ENCODE data around the gene SETD3. TPM values are rescaled to one million over a fixed set of nuclear protein-coding genes. Genes with fewer than 3 reads are reported as not detected.

The SETD3 gene
- polyA plus RNA-seq, 1 donor (not counting 4 experiments of a cell fraction or from before 2014, with no cell fraction given) = 48.1 TPM

DNA sequence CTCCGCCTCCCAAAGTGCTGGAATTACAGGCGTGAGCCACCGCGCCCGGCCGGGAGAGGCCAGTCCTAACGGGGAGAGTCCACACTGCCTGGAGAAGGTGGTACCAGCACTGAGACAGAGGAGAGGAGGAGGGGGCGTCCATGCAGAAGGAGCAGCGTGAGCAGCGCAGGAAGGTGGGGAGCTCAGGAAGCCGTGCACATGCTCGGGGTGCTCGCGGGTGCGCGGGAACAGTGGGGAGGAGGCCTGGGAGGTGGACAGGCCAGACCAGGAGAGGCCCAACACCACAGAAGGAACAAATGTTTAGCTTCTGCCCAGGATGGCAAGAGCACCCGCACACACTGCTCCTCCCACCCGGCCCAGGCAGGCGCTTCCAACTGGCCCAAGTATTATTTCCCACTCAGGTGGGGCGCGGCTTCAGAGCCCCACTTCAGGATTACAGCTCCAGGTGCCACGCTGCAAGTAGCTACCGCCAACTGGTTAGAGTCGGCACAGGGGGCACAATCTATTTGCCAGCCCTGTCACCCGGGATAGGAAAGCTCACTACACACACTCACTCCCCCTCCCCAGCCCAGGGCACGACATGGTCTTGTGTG is 127.9 kb downstream of the SETD3 start:
- Histone ChIP-seq H3K4me2 (ENCODE audit: control insufficient read depth, extremely low read depth, insufficient read depth, low read depth, low read length) (no peak overlapping the region), H3K9me3 (ENCODE audit: control insufficient read depth, low read depth, low read length) (no peaks in the 10 kb centered on the region), H3K36me3 (ENCODE audit: control insufficient read depth in 2 of 2, extremely low read depth in 1 of 2, insufficient read depth in 2 of 2, low read length in 2 of 2) (no peaks in the 10 kb centered on the region), H3K4me1 (ENCODE audit: control insufficient read depth, extremely low read depth, insufficient read depth, low read length) (no peaks in the 10 kb centered on the region), H3K9me1 (ENCODE audit: control insufficient read depth, extremely low read depth, insufficient read depth, low read length) (no peaks in the 10 kb centered on the region), H3K27me3 (ENCODE audit: control insufficient read depth, extremely low read depth, insufficient read depth, low read length) (peaks cover 2% of the 10 kb centered on the region), H3K79me2 (ENCODE audit: control insufficient read depth, insufficient read depth, low read length) (no peaks in the 10 kb centered on the region), H4K20me1 (ENCODE audit: control insufficient read depth, extremely low read depth, insufficient read depth, low read length) (no peaks in the 10 kb centered on the region), H3K9ac (ENCODE audit: control insufficient read depth, extremely low read depth, insufficient read depth, low read length) (no peak overlapping the region), H2AFZ (ENCODE audit: control insufficient read depth, low read length) (no peak overlapping the region), H3K27ac (ENCODE audit: control insufficient read depth, insufficient read depth, low read length) (no peak overlapping the region), H3K4me3 (ENCODE audit: control insufficient read depth in 2 of 3, extremely low read depth in 1 of 3, insufficient read depth in 2 of 3, low read depth in 1 of 3, low read length in 3 of 3) (no peak overlapping the region)
- dilution Hi-C loops (cut with MboI; ENCODE audit: extremely low pct_ligation_motif_present, low sequenced_read_pairs) = no loop called here
- TF ChIP-seq, protein P1, sequence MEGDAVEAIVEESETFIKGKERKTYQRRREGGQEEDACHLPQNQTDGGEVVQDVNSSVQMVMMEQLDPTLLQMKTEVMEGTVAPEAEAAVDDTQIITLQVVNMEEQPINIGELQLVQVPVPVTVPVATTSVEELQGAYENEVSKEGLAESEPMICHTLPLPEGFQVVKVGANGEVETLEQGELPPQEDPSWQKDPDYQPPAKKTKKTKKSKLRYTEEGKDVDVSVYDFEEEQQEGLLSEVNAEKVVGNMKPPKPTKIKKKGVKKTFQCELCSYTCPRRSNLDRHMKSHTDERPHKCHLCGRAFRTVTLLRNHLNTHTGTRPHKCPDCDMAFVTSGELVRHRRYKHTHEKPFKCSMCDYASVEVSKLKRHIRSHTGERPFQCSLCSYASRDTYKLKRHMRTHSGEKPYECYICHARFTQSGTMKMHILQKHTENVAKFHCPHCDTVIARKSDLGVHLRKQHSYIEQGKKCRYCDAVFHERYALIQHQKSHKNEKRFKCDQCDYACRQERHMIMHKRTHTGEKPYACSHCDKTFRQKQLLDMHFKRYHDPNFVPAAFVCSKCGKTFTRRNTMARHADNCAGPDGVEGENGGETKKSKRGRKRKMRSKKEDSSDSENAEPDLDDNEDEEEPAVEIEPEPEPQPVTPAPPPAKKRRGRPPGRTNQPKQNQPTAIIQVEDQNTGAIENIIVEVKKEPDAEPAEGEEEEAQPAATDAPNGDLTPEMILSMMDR (optimal IDR thresholded peaks at IDR 0.05 in 1 of 3, IDR thresholded peaks at IDR 0.05 in 1 of 3, conservative IDR thresholded peaks at IDR 0.05 in 1 of 3; ENCODE audit: extremely low read depth in 1 of 3, insufficient read depth in 2 of 3, low read length in 3 of 3) = no peak
- TF ChIP-seq EZH2 (IDR thresholded peaks at IDR 0.05; ENCODE audit: low read length) = no peak
- DNase-seq (ENCODE audit: low read depth, low spot score) (no peak), FAIRE-seq (no peak)

DNA sequence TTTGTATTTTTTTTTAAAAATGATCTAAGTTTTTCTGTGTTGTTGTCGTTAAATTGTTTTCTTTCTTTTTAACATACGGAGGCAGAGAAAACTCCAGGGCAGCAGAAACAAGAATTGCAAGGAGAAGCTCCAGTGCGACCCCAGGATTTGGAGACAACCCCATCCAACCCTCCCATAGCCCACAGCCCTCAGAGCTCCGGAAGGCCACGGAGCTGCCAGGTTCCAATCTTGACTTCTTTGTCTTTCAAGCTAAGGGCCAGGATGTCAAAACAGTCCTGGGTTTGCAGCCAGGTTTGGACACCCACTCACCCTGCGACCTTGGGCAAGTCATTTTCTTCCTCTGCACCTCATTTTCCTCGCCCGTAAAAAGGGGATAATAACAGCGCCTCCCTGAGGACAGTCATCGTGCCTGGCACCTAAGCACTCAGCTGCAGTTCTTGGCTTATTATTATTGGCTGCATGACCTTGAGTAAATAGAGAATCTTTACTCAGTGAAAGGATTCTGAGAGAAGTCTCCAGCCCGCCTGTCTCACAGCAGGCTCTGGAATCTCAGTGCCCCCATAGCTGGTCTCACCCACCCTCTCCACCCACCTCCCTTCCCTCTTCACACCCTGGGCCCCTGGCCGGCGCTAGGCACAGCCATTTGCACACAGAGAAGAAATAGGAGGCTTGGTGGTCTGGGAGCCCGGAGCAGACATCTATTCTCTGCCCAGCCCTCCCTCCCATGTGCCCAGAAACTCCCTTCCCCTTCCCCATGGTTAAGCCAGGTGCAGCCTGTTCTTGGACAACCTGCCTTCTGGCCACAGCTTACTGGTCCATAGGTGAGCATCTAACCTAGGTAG is 129.3 kb downstream of the SETD3 start:
- no peaks in the 10 kb centered on the region for H3K36me3 ChIP-seq (ENCODE audit: control insufficient read depth in 2 of 2, extremely low read depth in 1 of 2, insufficient read depth in 2 of 2, low read length in 2 of 2)
- TF ChIP-seq EZH2 (IDR thresholded peaks at IDR 0.05; ENCODE audit: low read length) = no peak
- TF ChIP-seq, protein P1 (optimal IDR thresholded peaks at IDR 0.05 in 1 of 3, IDR thresholded peaks at IDR 0.05 in 1 of 3, conservative IDR thresholded peaks at IDR 0.05 in 1 of 3; ENCODE audit: extremely low read depth in 1 of 3, insufficient read depth in 2 of 3, low read length in 3 of 3) = peak in 1 of 3 experiments; percentile 19
- H3K79me2 ChIP-seq (ENCODE audit: control insufficient read depth, insufficient read depth, low read length) = no peaks in the 10 kb centered on the region
- no peaks in the 10 kb centered on the region for H4K20me1 ChIP-seq (ENCODE audit: control insufficient read depth, extremely low read depth, insufficient read depth, low read length)
- peaks cover 10% of the 10 kb centered on the region for H3K27me3 ChIP-seq (ENCODE audit: control insufficient read depth, extremely low read depth, insufficient read depth, low read length)
- H3K27ac ChIP-seq (ENCODE audit: control insufficient read depth, insufficient read depth, low read length) = no peak overlapping the region
- H3K9me3 ChIP-seq (ENCODE audit: control insufficient read depth, low read depth, low read length) = no peaks in the 10 kb centered on the region
- no peaks in the 10 kb centered on the region for H3K9me1 ChIP-seq (ENCODE audit: control insufficient read depth, extremely low read depth, insufficient read depth, low read length)
- no peak overlapping the region for H3K4me3 ChIP-seq (ENCODE audit: control insufficient read depth in 2 of 3, extremely low read depth in 1 of 3, insufficient read depth in 2 of 3, low read depth in 1 of 3, low read length in 3 of 3)
- H3K9ac ChIP-seq (ENCODE audit: control insufficient read depth, extremely low read depth, insufficient read depth, low read length) = no peak overlapping the region
- no peaks in the 10 kb centered on the region for H3K4me1 ChIP-seq (ENCODE audit: control insufficient read depth, extremely low read depth, insufficient read depth, low read length)
- no peak overlapping the region for H3K4me2 ChIP-seq (ENCODE audit: control insufficient read depth, extremely low read depth, insufficient read depth, low read depth, low read length)
- H2AFZ ChIP-seq (ENCODE audit: control insufficient read depth, low read length) = no peak overlapping the region
- FAIRE-seq (no peak), DNase-seq (ENCODE audit: low read depth, low spot score) (no peak)
- dilution Hi-C loops (cut with MboI; ENCODE audit: extremely low pct_ligation_motif_present, low sequenced_read_pairs) = no loop called here

Data from keratinocyte (primary cell).